Progenitor cell of endocrine pancreas (in vitro differentiated cells): ENCODE results near the gene ARHGEF16. TPM values are rescaled to one million over a fixed set of nuclear protein-coding genes. Genes with fewer than 3 reads are reported as not detected.

ENCODE experiments used
- DNase-seq: peaks from one replicate; pipeline ENCODE4 v3.0.0; 2021; ENCODE audit warnings: low spot score; ENCODE audit not compliant: unreplicated experiment
- H3K27ac Mint-ChIP-seq: 2 replicates; pipeline ENCODE4 v1.8.0; 2021; ENCODE audit warnings: mild to moderate bottlenecking, moderate library complexity, mixed read lengths
- H3K27me3 Mint-ChIP-seq: 2 replicates; pipeline ENCODE4 v1.8.0; 2021; ENCODE audit warnings: mixed read lengths
- H3K36me3 Mint-ChIP-seq: 2 replicates; pipeline ENCODE4 v1.8.0; 2022; ENCODE audit warnings: mixed read lengths; ENCODE audit not compliant: insufficient read depth
- H3K4me1 Mint-ChIP-seq: 2 replicates; pipeline ENCODE4 v1.8.0; 2021; ENCODE audit warnings: low read depth, mixed read lengths
- H3K4me3 Mint-ChIP-seq: 2 replicates; pipeline ENCODE4 v1.8.0; 2021; ENCODE audit warnings: low read depth, mild to moderate bottlenecking, moderate library complexity, mixed read lengths
- H3K9me3 Mint-ChIP-seq: 2 replicates; pipeline ENCODE4 v1.8.0; 2021; ENCODE audit warnings: low read depth, mixed read lengths
- total RNA-seq: library from RNA; stranded (reverse); gene quantifications from 2 replicates; pipeline ENCODE4 v1.2.1, GENCODE V29; 2021
- TF ChIP-seq, protein P1 (sequence below): fragments of 200-600 bp; sonication (generic); IDR thresholded peaks from one replicate; pipeline ENCODE4 v1.5.0; 2021; ENCODE audit warnings: antibody characterized with exemption, mild to moderate bottlenecking; ENCODE audit not compliant: unreplicated experiment

Gene ARHGEF16
- total RNA-seq, 1 donor from 2014 or later, result 63.6 TPM

DNA sequence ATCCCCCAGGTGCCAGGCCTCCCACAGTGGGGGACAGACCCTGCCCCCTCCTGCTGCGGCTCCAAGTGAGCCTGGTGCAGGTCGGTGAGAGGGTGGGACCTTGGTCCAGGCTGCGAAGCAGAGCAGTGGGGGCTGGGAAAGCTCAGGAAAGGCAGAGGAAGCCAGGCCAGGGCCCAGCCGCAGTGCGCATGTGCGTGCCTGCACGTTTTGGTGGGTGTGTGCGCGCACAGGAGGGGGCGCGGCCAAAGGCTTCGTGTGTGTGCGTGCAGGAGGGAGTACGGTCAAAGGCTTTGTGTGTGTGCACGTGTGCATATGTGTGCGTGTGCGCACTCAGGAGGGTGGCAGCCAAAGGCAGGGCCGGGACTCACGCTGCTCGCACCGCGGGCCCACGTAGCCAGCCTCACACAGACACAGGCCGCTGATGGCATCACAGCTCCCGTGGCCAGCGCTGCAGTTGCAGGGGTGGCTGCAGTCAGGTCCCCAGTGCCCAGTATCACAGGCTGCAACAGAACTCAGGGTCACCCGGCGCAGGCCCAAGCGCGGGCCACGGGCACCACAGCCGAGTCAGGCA is 45.9 kb downstream of the ARHGEF16 start:
- Mint-ChIP-seq H3K27ac (no peak overlapping the region), H3K4me3 (no peak overlapping the region), H3K27me3 (no peaks in the 10 kb centered on the region), H3K9me3 (no peaks in the 10 kb centered on the region), H3K36me3 (no peaks in the 10 kb centered on the region), H3K4me1 (no peaks in the 10 kb centered on the region)
- TF ChIP-seq, protein P1, sequence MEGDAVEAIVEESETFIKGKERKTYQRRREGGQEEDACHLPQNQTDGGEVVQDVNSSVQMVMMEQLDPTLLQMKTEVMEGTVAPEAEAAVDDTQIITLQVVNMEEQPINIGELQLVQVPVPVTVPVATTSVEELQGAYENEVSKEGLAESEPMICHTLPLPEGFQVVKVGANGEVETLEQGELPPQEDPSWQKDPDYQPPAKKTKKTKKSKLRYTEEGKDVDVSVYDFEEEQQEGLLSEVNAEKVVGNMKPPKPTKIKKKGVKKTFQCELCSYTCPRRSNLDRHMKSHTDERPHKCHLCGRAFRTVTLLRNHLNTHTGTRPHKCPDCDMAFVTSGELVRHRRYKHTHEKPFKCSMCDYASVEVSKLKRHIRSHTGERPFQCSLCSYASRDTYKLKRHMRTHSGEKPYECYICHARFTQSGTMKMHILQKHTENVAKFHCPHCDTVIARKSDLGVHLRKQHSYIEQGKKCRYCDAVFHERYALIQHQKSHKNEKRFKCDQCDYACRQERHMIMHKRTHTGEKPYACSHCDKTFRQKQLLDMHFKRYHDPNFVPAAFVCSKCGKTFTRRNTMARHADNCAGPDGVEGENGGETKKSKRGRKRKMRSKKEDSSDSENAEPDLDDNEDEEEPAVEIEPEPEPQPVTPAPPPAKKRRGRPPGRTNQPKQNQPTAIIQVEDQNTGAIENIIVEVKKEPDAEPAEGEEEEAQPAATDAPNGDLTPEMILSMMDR, result no peak
- no peak for DNase-seq

DNA sequence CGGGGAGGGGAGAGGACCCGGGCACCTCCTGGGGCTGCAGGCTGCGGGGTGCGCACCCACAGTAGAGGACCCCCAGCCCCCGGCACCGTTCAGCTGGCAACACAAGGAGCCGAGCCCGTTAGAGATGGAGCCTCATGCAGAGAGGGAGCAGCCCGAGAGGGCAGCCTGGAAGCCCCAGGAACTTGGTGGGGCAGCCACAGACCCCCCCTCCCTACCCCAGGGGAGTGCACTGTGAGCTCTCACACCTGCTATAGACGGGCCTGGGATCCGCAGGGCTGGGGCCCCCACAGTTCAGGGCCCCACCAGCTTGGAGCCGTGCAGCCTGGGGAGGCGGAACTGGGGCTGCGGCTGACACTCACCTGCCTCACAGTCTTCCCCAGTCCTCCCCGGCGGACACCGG is 47.0 kb downstream of the ARHGEF16 start:
- Mint-ChIP-seq H3K9me3 (no peaks in the 10 kb centered on the region), H3K4me1 (no peaks in the 10 kb centered on the region), H3K27me3 (no peaks in the 10 kb centered on the region), H3K27ac (no peak overlapping the region), H3K36me3 (no peaks in the 10 kb centered on the region), H3K4me3 (no peak overlapping the region)
- TF ChIP-seq, protein P1, result no peak
- no peak for DNase-seq

DNA sequence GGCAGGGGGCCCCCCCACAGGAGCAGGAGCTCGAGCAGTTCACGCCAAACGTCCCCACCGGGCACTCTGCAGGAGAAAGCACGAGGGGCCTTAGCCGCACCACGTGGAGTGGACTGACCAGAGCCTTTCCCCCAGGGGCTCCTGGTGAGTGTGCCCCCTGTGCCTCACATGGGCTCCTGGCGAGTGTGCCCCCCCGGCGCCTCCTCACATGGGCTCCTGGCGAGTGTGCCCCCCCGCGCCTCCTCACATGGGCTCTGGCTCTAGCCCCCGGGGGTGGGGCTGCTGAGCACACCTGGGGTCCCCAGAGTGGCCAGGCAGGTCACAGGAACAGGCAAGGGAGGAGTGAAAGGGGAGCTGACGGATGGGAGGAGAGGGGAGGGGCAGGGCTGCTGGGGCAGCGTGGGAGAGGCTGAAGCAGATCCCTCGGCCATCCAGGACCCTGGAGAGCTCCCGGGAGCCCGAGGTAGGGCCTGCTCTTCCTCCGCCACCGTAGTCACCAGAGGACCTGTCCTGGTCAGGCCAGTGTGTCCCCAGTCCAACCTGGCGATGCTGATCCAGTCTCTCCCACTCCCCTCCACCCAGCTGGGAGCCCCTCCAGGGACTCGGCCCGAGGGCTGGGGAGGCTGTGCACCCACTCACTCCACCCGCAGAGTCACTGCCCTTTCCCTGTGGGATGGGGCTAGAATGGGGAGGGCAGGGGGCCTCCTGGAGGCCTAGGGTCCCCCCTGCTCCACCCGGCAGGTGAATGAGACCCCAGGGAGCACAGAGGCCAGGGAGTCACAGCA is 47.6 kb downstream of the ARHGEF16 start:
- Mint-ChIP-seq H3K4me1 (no peaks in the 10 kb centered on the region), H3K27ac (no peak overlapping the region), H3K9me3 (no peaks in the 10 kb centered on the region), H3K36me3 (no peaks in the 10 kb centered on the region), H3K4me3 (no peak overlapping the region), H3K27me3 (no peaks in the 10 kb centered on the region)
- TF ChIP-seq, protein P1, result no peak
- DNase-seq, result peak; percentile 75

DNA sequence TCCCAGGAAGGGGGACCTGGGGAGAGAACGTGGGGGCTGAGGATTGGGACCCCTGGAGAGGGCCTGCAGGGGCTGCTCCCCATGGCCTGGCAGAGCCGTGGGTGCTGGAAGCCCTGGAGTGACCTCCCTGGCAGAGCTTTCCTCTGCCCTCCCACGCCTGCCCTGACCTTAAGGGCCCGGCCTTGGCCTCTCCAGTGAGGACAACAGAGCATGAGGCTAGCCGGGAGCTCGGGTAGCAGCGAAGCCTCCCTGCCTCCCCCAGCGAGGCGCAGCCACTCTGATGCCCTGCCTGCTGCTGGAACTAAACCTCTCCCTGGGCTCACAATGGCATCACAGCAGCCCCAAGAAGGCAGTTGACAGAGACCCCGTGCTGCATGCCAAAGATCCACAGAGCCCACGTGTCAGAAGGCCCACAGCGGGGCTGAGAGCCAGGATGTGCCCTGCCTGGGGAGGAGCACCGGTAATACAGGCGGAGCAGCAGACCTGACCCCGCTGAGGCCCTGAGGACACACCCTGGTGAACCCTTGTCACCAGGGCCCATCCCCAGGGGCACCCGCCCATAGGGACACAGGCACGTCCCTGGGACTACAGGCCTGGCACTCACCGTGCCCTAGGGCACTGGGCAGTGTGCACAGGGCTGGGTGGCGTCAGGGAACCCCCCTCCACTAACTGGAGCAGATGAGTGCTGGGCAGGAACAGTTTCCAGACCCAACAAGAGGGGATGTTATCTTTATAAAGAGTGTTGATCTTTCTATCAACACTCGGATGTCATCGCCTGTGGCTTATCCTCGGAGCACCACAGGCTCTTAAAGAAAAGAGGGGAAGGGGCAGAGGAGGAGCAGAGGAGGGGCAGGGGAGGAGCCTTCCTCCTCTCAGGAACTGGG is 48.4 kb downstream of the ARHGEF16 start:
- H3K4me3 Mint-ChIP-seq, result no peak overlapping the region
- H3K27me3 Mint-ChIP-seq, result no peaks in the 10 kb centered on the region
- no peaks in the 10 kb centered on the region for H3K9me3 Mint-ChIP-seq
- TF ChIP-seq, protein P1, result no peak
- no peaks in the 10 kb centered on the region for H3K4me1 Mint-ChIP-seq
- H3K36me3 Mint-ChIP-seq, result no peaks in the 10 kb centered on the region
- no peak overlapping the region for H3K27ac Mint-ChIP-seq
- no peak for DNase-seq

DNA sequence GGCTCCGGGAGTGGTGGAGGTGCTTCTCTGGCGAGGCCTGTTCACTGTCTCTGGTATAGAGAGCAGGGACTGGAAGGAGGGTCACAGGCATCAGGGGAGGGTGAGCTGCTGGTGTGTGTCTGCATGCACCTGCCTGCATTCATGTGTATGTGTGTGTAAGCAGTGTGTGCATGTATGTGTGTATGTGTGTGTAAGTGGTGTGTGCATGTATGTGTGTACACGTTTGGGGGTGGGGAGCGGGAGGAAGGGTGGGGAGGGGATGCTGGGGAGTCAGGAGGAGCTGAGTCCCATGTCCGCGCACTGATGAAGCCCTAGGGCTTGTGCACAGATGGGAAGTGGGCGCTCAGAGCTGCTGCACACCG is 49.0 kb downstream of the ARHGEF16 start:
- H3K4me3 Mint-ChIP-seq, result no peak overlapping the region
- H3K27ac Mint-ChIP-seq, result no peak overlapping the region
- TF ChIP-seq, protein P1, result no peak
- H3K36me3 Mint-ChIP-seq, result no peaks in the 10 kb centered on the region
- DNase-seq, result no peak
- no peaks in the 10 kb centered on the region for H3K27me3 Mint-ChIP-seq
- H3K4me1 Mint-ChIP-seq, result no peaks in the 10 kb centered on the region
- H3K9me3 Mint-ChIP-seq, result no peaks in the 10 kb centered on the region
